Transverse colon (tissue), 4 donors: ENCODE results near the gene ARVCF. TPM values are rescaled to one million over a fixed set of nuclear protein-coding genes. Genes with fewer than 3 reads are reported as not detected.
A peak's percentile ranks its signal among the peaks of the same experiment; 100 is the strongest.

ENCODE experiments used
- DNase-seq: peaks from one replicate; pipeline ENCODE4 v3.0.0-alpha.2; 2019
- H3K27ac ChIP-seq, 4 donors: fragments of 200-600 bp; sonication (generic); 2 replicates each; pipeline ENCODE4 v1.5.1; 2016 to 2018; ENCODE audit warnings: inconsistent platforms in 4 of 4
- H3K27me3 ChIP-seq: fragments of 200-600 bp; sonication (generic); 2 replicates; pipeline ENCODE4 v1.5.1; 2017; ENCODE audit warnings: inconsistent platforms
- H3K36me3 ChIP-seq, 4 donors: fragments of 200-600 bp; sonication (generic); 2 replicates each; pipeline ENCODE4 v1.5.1; 2017 to 2019; ENCODE audit warnings: inconsistent platforms in 4 of 4
- H3K4me1 ChIP-seq, 4 donors: fragments of 200-600 bp; sonication (generic); 2 replicates each; pipeline ENCODE4 v1.5.1; 2017 to 2020; ENCODE audit warnings: inconsistent platforms in 4 of 4
- H3K4me3 ChIP-seq, 4 donors: fragments of 200-600 bp; sonication (generic); 1 replicate in 1 of 4; 2 replicates in 3 of 4; pipeline versions ENCODE4 v1.5.1 to v1.6.1; 2017 to 2019; ENCODE audit warnings: inconsistent platforms in 4 of 4
- H3K9me3 ChIP-seq, 2 donors: fragments of 200-600 bp; sonication (generic); 2 replicates each; pipeline ENCODE4 v1.5.1; 2017 to 2019; ENCODE audit warnings: inconsistent platforms in 2 of 2
- EP300 ChIP-seq: sonication (generic); formaldehyde crosslinking; IDR thresholded peaks from one replicate; pipeline ENCODE4 v1.6.1; 2017; ENCODE audit warnings: antibody characterized with exemption, low read depth
- POLR2A ChIP-seq: fragments of 450-650 bp; IDR thresholded peaks from one replicate; pipeline ENCODE4 v1.6.1; 2016; ENCODE audit warnings: antibody characterized with exemption, mild to moderate bottlenecking, moderate library complexity
- POLR2AphosphoS5 ChIP-seq, 3 donors: sonication (generic); formaldehyde crosslinking; IDR thresholded peaks; one replicate each; pipeline ENCODE4 v1.6.1; 2016; ENCODE audit warnings: antibody characterized with exemption in 3 of 3
- WGBS, 2 donors: methylation state at CpG; one replicate each; pipeline ENCODE4 v1.1.5; 2018; ENCODE audit warnings: low coverage in 1 of 2; 5-methylcytosine and 5-hydroxymethylcytosine counted together
- in situ Hi-C, 4 donors: fragments of 200-750 bp; cut with MboI; loops; one replicate each; pipeline versions ENCODE4 v1.15.0 to v1.15.1; 2017; ENCODE audit warnings: low sequenced_read_pairs in 3 of 4, low pct_ligation_motif_present in 1 of 4, low pct_unique_long_range_greater_than_20kb in 1 of 4
- intact Hi-C: fragments of 100-400 bp; cut with DNase I; formaldehyde crosslinking; loops from one replicate; pipeline ENCODE4 v1.15.1; 2023; ENCODE audit warnings: low total_unique reads
- total RNA-seq, 4 donors: library from RNA; depleted of rRNA; stranded (reverse); fragments of >200 nt; gene quantifications; one replicate each; pipeline ENCODE4 v1.1.0, GENCODE V29; 2016
- TF ChIP-seq, protein P1 (sequence below), 5 experiments: fragments of 200-600 bp in 3 of 5; fragments of 450-650 bp in 2 of 5; sonication (generic) in 3 of 5; IDR thresholded peaks; 1 replicate in 2 of 5; 2 replicates in 3 of 5; pipeline ENCODE4 v1.5.1; 2016 to 2017; ENCODE audit warnings: antibody characterized with exemption in 5 of 5, inconsistent platforms in 3 of 5, mild to moderate bottlenecking in 2 of 5, moderate library complexity in 1 of 5

ARVCF gene, protein sequence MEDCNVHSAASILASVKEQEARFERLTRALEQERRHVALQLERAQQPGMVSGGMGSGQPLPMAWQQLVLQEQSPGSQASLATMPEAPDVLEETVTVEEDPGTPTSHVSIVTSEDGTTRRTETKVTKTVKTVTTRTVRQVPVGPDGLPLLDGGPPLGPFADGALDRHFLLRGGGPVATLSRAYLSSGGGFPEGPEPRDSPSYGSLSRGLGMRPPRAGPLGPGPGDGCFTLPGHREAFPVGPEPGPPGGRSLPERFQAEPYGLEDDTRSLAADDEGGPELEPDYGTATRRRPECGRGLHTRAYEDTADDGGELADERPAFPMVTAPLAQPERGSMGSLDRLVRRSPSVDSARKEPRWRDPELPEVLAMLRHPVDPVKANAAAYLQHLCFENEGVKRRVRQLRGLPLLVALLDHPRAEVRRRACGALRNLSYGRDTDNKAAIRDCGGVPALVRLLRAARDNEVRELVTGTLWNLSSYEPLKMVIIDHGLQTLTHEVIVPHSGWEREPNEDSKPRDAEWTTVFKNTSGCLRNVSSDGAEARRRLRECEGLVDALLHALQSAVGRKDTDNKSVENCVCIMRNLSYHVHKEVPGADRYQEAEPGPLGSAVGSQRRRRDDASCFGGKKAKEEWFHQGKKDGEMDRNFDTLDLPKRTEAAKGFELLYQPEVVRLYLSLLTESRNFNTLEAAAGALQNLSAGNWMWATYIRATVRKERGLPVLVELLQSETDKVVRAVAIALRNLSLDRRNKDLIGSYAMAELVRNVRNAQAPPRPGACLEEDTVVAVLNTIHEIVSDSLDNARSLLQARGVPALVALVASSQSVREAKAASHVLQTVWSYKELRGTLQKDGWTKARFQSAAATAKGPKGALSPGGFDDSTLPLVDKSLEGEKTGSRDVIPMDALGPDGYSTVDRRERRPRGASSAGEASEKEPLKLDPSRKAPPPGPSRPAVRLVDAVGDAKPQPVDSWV
- total RNA-seq, result 10 to 100 TPM; 15.3 to 81.6 (median 19.3) TPM

- peak within 1 kb of the TSS; percentile 65 to 94 (median 82) for H3K4me3 ChIP-seq
- H3K36me3 ChIP-seq, result no peaks in the 10 kb centered on the region
- intact Hi-C loops, result no loop called here
- peaks cover 12 to 29% (median 25%) of the 10 kb centered on the region in 4 donors for H3K4me1 ChIP-seq
- WGBS, 2 donors, result 0 to 1% methylated on average over 1 to 47 of the region's 79 CpGs
- H3K27ac ChIP-seq, result peak within 1 kb of the TSS in 3 of 4 donors; percentile 45 to 55 (median 46)
- H3K27me3 ChIP-seq, result peaks cover 17% of the 10 kb centered on the region
- no peaks in the 10 kb centered on the region for H3K9me3 ChIP-seq
- TF ChIP-seq, protein P1, sequence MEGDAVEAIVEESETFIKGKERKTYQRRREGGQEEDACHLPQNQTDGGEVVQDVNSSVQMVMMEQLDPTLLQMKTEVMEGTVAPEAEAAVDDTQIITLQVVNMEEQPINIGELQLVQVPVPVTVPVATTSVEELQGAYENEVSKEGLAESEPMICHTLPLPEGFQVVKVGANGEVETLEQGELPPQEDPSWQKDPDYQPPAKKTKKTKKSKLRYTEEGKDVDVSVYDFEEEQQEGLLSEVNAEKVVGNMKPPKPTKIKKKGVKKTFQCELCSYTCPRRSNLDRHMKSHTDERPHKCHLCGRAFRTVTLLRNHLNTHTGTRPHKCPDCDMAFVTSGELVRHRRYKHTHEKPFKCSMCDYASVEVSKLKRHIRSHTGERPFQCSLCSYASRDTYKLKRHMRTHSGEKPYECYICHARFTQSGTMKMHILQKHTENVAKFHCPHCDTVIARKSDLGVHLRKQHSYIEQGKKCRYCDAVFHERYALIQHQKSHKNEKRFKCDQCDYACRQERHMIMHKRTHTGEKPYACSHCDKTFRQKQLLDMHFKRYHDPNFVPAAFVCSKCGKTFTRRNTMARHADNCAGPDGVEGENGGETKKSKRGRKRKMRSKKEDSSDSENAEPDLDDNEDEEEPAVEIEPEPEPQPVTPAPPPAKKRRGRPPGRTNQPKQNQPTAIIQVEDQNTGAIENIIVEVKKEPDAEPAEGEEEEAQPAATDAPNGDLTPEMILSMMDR (IDR thresholded peaks at IDR 0.05), result peak in 4 of 5 experiments; percentile 24 to 67 (median 40)
- no peak for TF ChIP-seq POLR2AphosphoS5 (IDR thresholded peaks at IDR 0.05)
- in situ Hi-C loops, result no loop called here
- DNase-seq, result peak; percentile 94
These were observed at the start of gene ARVCF for GRCh38 chr22:20016734-20017621. Gene ARVCF, minus strand, starts transcription at chr22:20016823. Its CDS starts 26,029 bp downstream, at chr22:19990794.

GRCh38 chr22:20065896-20066616 is 49.4 kb upstream of the ARVCF start:
- intact Hi-C loops, result no loop called here
- Histone ChIP-seq H3K4me1 (no peaks in the 10 kb centered on the region), H3K27me3 (no peaks in the 10 kb centered on the region), H3K4me3 (no peak overlapping the region), H3K36me3 (peaks cover 0 to 11% (median 2%) of the 10 kb centered on the region in 4 donors), H3K27ac (no peak overlapping the region), H3K9me3 (no peaks in the 10 kb centered on the region)
- in situ Hi-C loops, result no loop called here
- DNase-seq, result no peak
- WGBS, 2 donors, result 86% methylated on average over 14 of the region's 14 CpGs; no CpG with 5 or more reads in 1 of the 2 donors
- TF ChIP-seq, protein P1 (IDR thresholded peaks at IDR 0.05), result no peak
- TF ChIP-seq POLR2A (no peak), POLR2AphosphoS5 (IDR thresholded peaks at IDR 0.05) (no peak), EP300 (no peak)

DNA sequence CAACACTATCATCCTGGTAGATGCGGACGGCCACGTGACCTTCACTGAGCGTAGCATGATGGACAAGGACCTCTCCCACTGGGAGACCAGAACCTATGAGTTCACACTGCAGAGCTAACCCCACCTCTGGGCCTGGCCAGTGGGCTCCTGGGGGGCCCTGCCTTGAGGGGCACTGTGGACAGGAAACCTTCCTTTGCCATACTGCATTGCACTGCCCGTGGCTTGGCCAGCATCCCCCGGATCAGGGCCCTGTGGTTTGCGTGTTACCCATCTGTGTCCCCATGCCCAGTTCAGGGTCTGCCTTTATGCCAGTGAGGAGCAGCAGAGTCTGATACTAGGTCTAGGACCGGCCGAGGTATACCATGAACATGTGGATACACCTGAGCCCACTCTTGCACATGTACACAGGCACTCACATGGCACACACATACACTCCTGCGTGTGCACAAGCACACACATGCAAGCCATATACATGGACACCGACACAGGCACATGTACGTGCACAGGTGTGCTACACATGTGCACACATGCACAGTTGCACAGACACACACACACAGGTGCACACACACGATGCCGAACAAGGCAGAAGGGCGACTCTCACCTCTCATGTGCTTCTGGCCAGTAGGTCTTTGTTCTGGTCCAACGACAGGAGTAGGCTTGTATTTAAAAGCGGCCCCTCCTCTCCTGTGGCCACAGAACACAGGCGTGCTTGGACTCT is 48.1 kb upstream of the ARVCF start:
- Histone ChIP-seq H3K4me3 (no peak overlapping the region), H3K4me1 (no peaks in the 10 kb centered on the region), H3K27ac (no peak overlapping the region), H3K36me3 (peaks cover 0 to 11% (median 2%) of the 10 kb centered on the region in 4 donors), H3K27me3 (no peaks in the 10 kb centered on the region), H3K9me3 (no peaks in the 10 kb centered on the region)
- WGBS, 2 donors, result 86% methylated on average over 18 of the region's 18 CpGs; no CpG with 5 or more reads in 1 of the 2 donors
- in situ Hi-C loops (no loop called here), intact Hi-C loops (no loop called here)
- DNase-seq, result no peak
- TF ChIP-seq POLR2AphosphoS5 (IDR thresholded peaks at IDR 0.05), result no peak
- TF ChIP-seq, protein P1 (IDR thresholded peaks at IDR 0.05), result no peak
- no peak for TF ChIP-seq EP300
- TF ChIP-seq POLR2A, result no peak
